Left ventricle myocardium inferior (tissue), 1 donor: Measurements from ENCODE around the gene FOXA1. TPM values are rescaled to one million over a fixed set of nuclear protein-coding genes. Genes with fewer than 3 reads are reported as not detected.

ENCODE experiments used
- DNase-seq: peaks from one replicate; pipeline ENCODE4 v3.0.0-alpha.2; 2020
- H3K27ac ChIP-seq: fragments of 200-600 bp; replicated peaks from 2 replicates; pipeline ENCODE4 v1.8.0; 2021
- H3K27me3 ChIP-seq: fragments of 200-600 bp; 2 replicates; pipeline ENCODE4 v1.8.0; 2021; ENCODE audit warnings: low read depth
- H3K36me3 ChIP-seq: fragments of 200-600 bp; 2 replicates; pipeline ENCODE4 v1.8.0; 2021
- H3K4me1 ChIP-seq: fragments of 200-600 bp; 2 replicates; pipeline ENCODE4 v1.8.0; 2021
- H3K4me3 ChIP-seq: fragments of 200-600 bp; 2 replicates; pipeline ENCODE4 v1.8.0; 2021; ENCODE audit warnings: mild to moderate bottlenecking, moderate library complexity
- H3K9me3 ChIP-seq: fragments of 200-600 bp; replicated peaks from 2 replicates; pipeline ENCODE4 v1.8.0; 2021
- intact Hi-C: fragments of 100-400 bp; cut with micrococcal nuclease; formaldehyde crosslinking; loops from one replicate; pipeline ENCODE4 v1.11.0; 2022
- total RNA-seq: library from RNA; stranded (reverse); fragmentation: NEBNext Ultra II Directional; extraction: Animal tissue kit (Norgen Biotek cat#: 25700); gene quantifications from one replicate; pipeline ENCODE4 v1.2.1, GENCODE V29; 2021
- TF ChIP-seq, protein P1 (sequence below): fragments of 200-600 bp; IDR thresholded peaks from 2 replicates; pipeline ENCODE4 v1.8.0; 2021; ENCODE audit warnings: antibody characterized with exemption, mild to moderate bottlenecking, borderline replicate concordance
- donor health status: DM: no; HTN: yes; CAD: no; lungs with severe emphysema.

FOXA1 gene
- total RNA-seq, 1 donor from 2014 or later: not detected

DNA sequence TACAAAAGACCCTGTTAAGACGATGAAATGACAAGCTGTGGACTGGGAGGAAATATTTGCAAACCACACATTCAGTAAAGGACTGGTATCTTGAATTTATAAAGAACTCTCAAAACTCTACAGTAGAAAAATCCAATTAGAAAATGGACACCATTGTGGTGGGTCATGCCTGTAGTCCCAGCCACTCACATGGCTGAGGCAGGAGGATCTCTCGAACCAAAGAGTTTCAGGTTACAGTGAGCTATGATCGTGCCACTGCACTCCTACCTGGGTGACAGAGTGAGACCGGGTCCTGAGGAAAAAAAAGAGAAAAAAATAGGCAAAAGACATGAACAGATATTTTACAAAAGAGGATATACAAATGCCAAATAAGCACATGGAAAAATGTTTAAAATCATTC lies 42.3 kb upstream of the FOXA1 start:
- Histone ChIP-seq H3K4me3 (no peak overlapping the region), H3K4me1 (no peaks in the 10 kb centered on the region), H3K9me3 (peaks cover 1% of the 10 kb centered on the region), H3K36me3 (no peaks in the 10 kb centered on the region), H3K27me3 (peaks cover 30% of the 10 kb centered on the region), H3K27ac (no peak overlapping the region)
- TF ChIP-seq, protein P1, sequence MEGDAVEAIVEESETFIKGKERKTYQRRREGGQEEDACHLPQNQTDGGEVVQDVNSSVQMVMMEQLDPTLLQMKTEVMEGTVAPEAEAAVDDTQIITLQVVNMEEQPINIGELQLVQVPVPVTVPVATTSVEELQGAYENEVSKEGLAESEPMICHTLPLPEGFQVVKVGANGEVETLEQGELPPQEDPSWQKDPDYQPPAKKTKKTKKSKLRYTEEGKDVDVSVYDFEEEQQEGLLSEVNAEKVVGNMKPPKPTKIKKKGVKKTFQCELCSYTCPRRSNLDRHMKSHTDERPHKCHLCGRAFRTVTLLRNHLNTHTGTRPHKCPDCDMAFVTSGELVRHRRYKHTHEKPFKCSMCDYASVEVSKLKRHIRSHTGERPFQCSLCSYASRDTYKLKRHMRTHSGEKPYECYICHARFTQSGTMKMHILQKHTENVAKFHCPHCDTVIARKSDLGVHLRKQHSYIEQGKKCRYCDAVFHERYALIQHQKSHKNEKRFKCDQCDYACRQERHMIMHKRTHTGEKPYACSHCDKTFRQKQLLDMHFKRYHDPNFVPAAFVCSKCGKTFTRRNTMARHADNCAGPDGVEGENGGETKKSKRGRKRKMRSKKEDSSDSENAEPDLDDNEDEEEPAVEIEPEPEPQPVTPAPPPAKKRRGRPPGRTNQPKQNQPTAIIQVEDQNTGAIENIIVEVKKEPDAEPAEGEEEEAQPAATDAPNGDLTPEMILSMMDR: no peak
- intact Hi-C loops: no loop called here
- no peak for DNase-seq

DNA sequence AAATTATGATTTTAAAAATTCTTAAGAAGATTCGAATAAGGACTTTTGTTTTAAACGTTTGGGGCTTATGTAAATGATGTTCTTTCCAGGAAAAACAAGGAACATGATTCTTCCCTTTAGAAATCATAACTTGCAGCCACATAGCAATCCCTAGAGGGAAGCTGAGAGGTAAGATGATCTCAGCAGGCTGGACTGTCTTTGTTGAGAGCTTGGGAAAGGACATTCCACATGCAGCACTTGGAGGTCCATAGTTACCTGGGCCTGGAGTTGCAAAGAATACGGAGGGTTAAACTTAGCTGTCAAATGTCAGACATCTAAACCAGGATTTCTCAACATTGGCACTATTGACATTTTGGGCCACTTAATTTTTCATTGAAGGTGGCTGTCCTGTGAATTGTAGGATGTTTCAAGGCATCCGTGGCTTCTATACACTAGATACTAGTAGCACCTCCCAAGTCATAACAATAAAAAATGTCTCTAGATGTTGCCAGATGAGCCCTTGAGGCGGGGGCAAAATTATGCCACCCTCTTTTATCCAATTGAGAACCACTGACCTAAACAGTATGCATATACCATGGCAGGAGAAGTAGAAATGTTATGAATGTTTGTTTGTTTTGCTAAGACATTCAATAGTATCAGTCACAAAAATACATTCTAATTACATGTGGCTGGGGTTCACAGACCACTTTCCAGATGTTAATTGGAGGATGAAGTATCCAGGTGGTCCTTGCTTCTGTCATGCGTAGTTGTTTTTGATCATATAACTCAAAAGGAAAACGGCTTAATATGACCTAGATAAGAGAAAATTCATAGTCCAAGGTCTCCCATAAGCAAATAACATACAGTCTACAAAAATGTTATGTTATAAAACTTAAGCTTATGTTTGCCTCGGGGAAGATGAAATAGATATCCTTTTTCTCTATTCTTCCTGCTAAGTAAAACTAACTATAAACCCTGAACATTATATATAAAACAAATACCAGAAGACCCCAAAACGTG lies 30.8 kb upstream of the FOXA1 start:
- peaks cover 32% of the 10 kb centered on the region for H3K9me3 ChIP-seq
- H3K27me3 ChIP-seq: peaks cover 57% of the 10 kb centered on the region
- H3K4me1 ChIP-seq: peaks cover 9% of the 10 kb centered on the region
- DNase-seq: no peak
- H3K36me3 ChIP-seq: no peaks in the 10 kb centered on the region
- intact Hi-C loops: no loop called here
- no peak overlapping the region for H3K27ac ChIP-seq
- H3K4me3 ChIP-seq: no peak overlapping the region
- TF ChIP-seq, protein P1: no peak

- H3K4me1 ChIP-seq: peaks cover 9% of the 10 kb centered on the region
- H3K9me3 ChIP-seq: peaks cover 20% of the 10 kb centered on the region
- no peaks in the 10 kb centered on the region for H3K36me3 ChIP-seq
- intact Hi-C loops: no loop called here
- TF ChIP-seq, protein P1: no peak
- no peak for DNase-seq
- H3K27ac ChIP-seq: no peak overlapping the region
- peaks cover 77% of the 10 kb centered on the region for H3K27me3 ChIP-seq
- no peak overlapping the region for H3K4me3 ChIP-seq
Measured at GRCh38 chr14:37623971-37624370, 28.9 kb upstream of the FOXA1 start.

GRCh38 chr14:37623426-37623951 lies 28.4 kb upstream of the FOXA1 start:
- intact Hi-C loops: no loop called here
- no peak for DNase-seq
- peaks cover 20% of the 10 kb centered on the region for H3K9me3 ChIP-seq
- no peak overlapping the region for H3K4me3 ChIP-seq
- TF ChIP-seq, protein P1: no peak
- no peak overlapping the region for H3K27ac ChIP-seq
- peaks cover 9% of the 10 kb centered on the region for H3K4me1 ChIP-seq
- no peaks in the 10 kb centered on the region for H3K36me3 ChIP-seq
- H3K27me3 ChIP-seq: peaks cover 77% of the 10 kb centered on the region

- H3K4me3 ChIP-seq: peak overlapping the region; percentile 43
- H3K4me1 ChIP-seq: peaks cover 9% of the 10 kb centered on the region
- peaks cover 15% of the 10 kb centered on the region for H3K9me3 ChIP-seq
- TF ChIP-seq, protein P1: no peak
- H3K27ac ChIP-seq: no peak overlapping the region
- intact Hi-C loops: no loop called here
- no peaks in the 10 kb centered on the region for H3K36me3 ChIP-seq
- peaks cover 72% of the 10 kb centered on the region for H3K27me3 ChIP-seq
- no peak for DNase-seq
Measured at GRCh38 chr14:37622231-37622923, 27.3 kb upstream of the FOXA1 start.
